Skin epidermis (tissue), 12 donors: ENCODE data around the gene TMEM52.
"Not testable (repeated sequence)": the region's sequence is repeated elsewhere in the genome, so short reads cannot be mapped to it uniquely, and the experiment has no call there.

Source experiments
- H3K27ac ChIP-seq, 21 experiments: fragments of 200-600 bp; sonication (generic) in 11 of 21; one replicate each; pipeline ENCODE4 v1.5.0; 2020; ENCODE audit warnings: mild to moderate bottlenecking in 3 of 21, inconsistent platforms in 2 of 21, moderate library complexity in 2 of 21
- H3K4me3 ChIP-seq, 7 experiments: fragments of 200-600 bp; sonication (generic) in 2 of 7; one replicate each; pipeline ENCODE4 v1.5.0; 2020; ENCODE audit warnings: inconsistent platforms in 2 of 7, mild to moderate bottlenecking in 2 of 7, moderate library complexity in 1 of 7

TMEM52 gene

DNA sequence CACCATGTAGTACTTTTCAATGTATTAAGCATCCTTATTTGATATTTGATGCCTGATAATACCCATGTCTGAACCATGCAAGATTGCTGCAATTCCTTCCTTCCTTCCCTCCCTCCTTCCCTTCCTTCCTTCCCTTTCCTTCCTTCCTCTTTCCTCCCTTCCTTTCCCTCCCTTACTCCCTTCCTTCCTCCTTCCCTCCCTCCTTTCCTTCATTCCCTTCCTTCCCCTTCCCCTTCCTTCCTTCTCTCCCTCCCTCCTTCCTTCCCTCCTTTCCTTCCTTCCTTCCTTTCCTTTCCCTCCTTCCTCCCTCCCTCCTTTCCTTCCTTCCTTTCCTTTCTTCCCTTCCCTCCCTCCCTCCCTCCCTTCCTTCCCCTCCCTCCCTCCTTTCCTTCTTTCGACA lies 29.7 kb upstream of the TMEM52 start:
- Histone ChIP-seq H3K4me3 (no peak overlapping the region), H3K27ac (no peak overlapping the region)

DNA sequence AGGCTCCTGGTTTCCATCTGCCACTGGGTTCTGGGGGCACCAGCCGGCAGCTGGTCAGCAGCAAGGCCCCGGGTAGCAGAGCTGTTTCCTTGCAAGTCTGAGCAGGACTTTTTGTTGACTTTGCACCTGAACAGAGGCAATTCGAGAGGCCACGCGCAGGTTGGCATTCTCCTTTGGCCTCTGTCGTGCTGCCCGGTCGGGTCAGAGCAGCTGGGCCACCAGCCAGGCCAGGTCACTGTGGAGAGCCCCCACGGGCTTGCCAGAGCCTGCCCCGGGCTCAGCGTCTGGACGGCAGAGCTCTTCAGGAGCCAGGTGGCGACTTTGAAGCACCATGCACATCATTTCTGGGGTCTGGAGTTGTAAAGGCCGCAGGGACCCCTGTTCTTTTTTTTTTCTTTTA lies 28.4 kb upstream of the TMEM52 start:
- Histone ChIP-seq H3K27ac (no peak overlapping the region), H3K4me3 (no peak overlapping the region)

DNA sequence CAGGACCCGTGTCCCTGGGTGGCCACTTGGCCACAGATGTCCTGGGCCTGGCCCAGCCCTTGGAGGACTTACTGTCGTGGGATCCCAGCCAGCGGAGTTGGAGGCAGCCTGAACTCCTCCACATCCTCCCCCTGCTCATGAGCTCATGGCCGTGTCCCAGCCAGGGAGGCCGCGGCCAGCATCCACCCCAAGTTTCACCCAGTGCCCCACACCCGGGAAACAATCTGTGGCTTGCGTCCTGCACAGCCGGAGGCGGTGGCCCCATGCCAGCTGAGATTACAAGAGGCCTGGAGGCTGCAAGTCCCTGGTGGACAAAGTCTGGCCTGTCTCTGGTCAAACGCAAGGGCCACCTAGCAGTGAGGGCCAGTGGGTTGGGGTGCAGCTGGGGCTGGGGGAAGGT lies 27.5 kb upstream of the TMEM52 start:
- no peak overlapping the region for H3K4me3 ChIP-seq
- no peak overlapping the region for H3K27ac ChIP-seq

DNA sequence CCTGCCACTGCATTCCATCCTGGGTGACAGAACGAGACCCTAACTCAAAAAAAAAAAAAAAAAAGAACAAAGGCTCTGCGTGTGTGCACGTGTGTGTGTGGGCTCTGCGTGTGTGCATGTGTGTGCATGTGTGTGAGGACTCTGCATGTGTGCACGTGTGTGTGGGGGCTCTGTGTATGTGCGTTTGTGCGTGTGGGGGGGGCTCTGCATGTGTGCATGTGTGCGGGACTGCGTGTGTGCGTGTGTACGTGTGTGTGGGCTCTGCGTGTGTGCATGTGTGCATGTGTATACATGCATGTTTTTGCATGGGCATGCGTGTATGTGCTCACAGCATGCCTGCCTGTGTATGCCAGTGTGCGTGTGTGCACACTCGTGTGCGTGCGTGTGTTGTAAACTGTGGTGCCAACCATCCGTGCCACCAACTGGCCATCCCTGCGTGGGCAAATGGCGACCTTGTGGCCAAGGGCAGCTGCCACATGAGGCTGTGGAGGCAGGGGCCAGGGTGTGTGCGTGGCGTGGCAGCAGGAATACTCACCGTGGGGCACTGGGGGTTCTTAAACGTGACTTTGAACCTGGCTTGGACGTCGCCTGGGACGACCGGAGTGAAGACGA lies 26.8 kb upstream of the TMEM52 start:
- Histone ChIP-seq H3K4me3 (no peak overlapping the region), H3K27ac (no peak overlapping the region)

DNA sequence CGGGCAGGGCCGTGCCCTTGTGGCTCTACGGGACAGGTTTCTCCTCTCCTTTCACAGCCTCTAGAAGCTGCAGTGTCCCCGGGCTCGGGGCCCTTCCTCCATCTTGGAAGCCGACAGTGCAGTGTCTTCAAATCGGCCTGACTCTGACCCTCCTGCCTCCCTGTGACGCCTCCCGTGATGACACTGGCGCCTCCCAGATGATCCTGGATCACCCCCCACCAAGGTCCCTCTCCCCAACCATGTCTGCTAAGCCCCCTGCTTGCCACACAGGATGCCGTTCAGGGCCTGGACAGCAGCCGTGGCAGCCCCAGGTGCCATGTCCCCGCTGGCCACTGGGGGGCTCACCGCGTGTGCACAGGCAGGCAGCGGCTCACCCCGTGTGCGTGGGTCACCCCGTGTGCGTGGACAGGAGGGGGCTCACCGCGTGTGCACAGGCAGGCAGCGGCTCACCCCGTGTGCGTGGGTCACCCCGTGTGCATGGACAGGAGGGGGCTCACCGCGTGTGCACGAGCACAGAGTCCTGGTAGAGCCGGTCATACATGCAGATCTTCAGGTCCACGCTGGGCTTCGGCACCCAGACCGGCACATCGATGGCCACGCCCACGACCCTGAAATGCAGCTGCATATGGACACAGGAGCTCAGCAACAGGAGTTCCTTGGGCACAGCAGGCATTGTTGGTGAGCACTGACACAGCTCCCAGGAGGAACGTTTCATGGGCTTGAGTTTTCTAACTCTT lies 24.9 kb upstream of the TMEM52 start:
- H3K27ac ChIP-seq, result no peak overlapping the region
- H3K4me3 ChIP-seq, result no peak overlapping the region

DNA sequence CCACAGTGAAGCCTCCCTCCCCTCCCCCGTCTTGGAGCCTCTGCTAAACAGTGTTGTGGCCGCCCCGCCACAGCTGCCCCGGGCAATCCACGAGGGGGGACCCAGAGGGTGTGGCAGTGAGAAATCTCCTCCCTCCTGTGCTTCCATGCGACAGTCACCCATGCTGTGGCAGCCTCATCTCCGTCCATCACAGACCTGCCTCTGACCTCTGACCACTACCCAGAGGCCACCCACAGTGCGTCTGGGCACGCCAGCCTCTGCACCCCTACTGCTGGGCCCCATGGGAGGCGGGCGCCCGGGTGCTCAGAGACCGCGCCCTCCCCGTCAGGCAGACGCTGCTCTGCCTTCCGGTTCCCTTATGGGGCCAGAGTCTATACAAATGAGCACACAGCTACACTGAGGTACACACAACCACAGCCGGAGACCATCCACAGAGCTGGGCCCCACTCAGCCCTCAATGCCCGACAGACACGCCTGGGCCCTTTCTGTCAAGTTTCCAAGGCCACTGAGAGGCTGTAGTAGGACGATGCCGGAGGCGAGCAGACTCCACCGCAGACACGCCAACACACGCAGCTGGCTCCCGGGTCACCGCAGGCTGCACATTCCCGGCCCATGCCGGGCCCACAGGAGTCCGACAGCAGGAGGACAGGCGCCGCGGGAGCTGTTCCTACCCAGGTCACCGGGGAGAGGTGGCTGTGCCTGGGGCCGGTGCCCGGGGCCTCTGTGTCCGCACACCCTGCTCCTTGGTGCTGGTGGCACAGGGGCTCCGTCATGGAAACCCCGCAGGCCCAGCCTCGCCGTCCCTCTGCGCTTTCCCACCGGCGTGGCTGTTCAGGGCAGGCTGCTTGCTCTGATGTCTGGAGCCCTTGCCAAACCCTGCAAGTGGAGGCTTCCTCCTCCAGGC lies 23.9 kb upstream of the TMEM52 start:
- no peak overlapping the region for H3K27ac ChIP-seq

DNA sequence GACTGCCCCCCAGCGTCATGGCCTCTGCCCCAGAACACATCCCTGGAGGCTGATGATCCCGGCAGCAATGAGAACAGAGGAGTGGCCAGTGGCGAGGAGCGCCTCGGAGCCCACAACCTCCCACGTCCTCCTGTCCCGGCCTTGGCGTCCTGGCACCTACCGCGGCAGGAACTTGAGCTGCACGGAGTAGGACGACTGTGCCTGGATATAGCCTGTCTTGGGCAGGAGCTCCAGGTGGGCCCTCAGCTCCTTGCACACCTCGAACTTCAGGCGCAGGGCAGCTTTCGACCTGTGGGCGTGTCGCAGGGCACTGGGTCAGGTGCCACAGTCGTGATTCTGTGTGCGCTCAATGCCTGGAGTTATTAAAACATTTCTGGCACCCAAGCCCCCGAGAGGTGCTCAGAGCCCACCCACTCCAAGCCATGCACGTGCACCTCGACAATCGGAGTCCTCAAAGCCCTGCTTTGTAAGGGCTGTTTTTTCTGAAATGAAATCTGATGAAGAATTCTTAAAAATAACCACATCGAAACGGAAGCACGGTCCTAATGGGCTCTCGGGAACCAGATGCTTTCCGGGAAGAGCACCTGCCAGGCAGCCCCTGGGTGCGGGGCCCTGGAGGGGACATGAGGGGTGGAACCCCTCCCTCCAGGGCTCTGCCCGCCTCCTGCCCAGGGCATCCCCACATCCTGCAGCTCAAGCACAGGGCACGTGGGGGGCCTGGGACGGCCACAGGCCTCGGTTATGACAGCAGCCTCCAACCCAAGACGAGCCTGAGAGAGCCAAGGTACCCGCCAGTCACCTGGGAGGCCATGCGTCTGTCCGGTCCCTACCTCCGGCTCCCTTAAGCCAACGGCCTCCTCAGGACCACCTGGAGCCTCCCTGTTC lies 23.0 kb upstream of the TMEM52 start:
- no peak overlapping the region for H3K4me3 ChIP-seq
- H3K27ac ChIP-seq, result no peak overlapping the region

More for the DNA sequence above, 23.9 kb upstream of the TMEM52 start:
- no peak overlapping the region for H3K4me3 ChIP-seq

DNA sequence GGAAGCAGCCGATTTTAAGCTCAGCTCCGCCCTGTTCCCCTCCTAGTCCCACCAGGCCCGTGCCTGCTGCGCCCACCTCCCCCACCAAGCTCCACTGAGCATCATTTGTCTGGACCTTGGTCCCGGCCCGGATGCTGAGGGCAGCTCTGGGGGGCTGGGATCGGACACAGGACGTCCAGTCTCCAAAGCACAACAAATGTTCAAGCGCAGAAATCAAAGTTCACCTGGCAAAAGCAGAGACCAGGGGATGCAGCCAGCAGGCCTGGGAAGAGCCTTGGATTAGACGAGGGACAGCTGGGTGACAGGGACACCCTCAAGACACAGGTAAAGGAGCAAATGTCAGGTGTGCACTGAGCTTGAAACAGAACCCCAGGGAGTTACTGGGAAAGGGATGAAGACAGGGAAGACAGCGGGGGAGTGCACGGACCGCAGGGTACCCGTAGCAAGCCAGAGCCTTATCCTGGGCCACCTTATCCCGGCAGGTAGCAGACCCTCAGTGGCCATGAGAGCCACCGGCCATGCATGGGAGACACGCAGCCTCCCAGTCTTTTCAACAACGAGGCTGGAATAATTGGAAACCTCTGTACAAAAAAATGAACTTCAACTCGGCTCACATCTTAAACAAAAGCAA lies 22.2 kb upstream of the TMEM52 start:
- no peak overlapping the region for H3K4me3 ChIP-seq
- H3K27ac ChIP-seq, result no peak overlapping the region

DNA sequence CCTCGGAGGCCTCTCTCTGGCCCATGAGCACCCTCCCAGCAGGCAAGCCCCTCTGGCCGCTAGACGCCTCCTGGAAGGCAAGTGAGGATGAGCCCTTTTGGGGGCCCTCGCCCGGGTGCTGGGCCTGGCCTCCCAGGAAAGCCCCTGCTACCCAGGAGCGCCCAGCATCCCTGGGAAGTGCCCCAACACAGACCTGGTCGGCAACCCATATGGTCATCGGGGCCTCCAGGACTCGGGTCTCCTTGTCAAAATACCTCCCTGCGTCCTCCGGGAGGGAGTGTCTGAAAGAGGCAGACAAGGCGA lies 21.0 kb upstream of the TMEM52 start:
- Histone ChIP-seq H3K4me3 (no peak overlapping the region), H3K27ac (no peak overlapping the region)

DNA sequence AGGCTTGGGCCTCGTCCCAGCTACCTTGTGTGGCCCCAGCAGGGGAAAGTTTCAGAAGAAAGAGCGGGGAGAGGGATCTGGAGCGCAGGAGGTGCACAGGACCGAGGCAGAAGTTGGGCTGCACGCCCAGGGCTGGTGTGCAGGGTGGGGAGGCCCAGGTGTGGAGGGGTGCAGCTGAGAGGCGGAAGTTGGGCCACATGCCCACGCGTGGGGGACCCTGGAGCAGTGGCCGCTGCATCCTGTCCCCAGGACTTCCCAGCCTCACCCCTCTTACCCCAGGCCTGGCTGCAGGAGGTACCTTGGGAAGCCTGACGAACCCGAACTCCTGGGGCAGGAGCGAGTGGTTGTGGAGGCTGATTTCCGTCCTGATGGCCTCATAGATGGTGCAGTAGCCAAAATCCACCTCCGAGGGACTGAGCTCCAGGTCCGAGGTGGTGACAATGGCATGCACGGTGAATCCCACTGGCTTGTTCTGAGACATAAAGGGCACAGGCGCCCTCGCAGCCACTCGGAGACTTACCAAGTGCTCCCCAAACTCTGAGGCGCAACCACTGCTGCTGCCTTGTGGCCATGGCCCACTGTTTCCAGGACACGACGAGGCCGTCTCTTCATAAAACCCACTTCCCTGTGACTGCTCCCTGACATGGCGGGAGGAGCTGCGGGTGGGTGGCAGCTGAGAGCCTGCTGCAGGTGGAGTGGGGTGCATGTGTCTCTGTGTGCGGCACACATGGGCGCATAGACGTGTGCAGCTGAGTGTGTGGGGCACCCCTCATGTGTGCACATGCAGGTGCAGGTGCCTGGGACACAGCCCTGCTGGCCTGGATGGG lies 20.4 kb upstream of the TMEM52 start:
- H3K27ac ChIP-seq, result no peak overlapping the region

DNA sequence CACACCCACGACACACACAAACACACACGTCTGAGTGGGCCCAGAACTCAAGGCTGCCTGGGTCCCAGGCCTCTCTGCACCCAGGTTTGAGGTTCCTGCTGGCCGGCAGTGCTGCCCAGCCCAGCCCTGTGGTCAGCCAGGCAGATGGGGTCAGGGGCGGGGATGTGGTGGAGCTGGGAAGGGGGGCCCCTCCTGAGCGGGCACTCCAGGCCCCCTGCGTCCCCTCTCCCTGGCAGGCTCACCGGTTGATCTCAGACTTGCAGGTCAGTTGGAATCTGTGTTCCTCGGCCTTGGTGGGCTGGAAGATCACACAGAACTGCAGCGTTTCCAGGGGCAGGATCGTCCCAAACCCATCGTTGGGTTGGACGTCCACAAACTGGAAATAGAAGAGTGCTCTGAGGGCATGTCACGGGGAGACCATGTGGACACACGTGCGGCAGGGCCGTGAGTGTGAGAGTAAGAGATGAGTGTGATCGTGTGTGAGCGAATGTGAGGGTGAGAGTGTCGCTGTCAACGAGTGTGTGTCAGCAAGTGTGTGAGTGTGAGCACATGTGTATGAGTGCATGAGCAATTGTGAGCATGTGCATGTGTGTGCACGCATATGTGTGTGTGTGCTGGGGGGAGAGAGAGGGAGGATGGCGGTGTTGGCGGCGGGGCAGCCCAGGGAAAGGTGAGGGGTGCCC lies 19.7 kb upstream of the TMEM52 start:
- Histone ChIP-seq H3K4me3 (no peak overlapping the region), H3K27ac (no peak overlapping the region)

More for the DNA sequence above, 20.4 kb upstream of the TMEM52 start:
- no peak overlapping the region for H3K4me3 ChIP-seq

DNA sequence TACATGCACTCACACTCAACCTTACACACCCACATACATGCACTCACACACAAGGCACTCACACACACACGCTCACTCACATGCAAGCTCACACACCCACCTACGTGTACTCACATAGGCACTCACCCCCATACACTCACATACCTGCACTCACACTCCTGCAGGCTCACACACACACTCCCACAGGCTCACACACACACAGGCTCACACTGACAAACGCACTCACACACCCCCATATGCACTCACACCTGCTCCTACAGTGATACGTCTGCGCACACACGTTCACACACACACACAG lies 19.1 kb upstream of the TMEM52 start:
- Histone ChIP-seq H3K4me3 (no peak overlapping the region), H3K27ac (no peak overlapping the region)

DNA sequence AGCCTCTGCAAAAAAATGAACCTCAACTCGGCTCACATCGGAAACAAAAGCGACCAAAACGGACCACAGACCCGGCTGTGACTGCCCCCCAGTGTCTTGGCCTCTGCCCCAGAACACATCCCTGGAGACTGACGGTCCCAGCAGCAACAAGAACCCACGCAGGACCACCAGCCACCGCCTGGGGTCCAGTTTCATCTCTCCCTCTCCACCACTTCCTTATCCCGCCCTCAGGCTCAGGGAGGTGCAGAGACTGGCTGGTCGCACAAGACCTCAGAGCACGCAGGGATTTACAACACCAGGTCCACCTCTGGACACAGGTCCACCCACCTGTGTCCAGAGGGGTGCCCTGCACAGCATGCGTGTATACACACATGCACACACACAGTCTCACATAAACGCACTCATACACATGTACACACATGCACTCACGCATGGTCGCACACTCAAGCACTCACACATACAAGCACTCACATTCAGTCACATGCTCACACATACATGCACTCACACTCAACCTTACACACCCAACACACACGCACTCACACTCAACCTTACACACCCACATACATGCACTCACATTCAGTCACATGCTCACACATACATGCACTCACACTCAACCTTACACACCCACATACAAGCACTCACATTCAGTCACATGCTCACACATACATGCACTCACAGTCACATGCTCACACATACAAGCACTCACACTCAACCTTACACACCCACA lies 18.6 kb upstream of the TMEM52 start:
- no peak overlapping the region for H3K27ac ChIP-seq
- H3K4me3 ChIP-seq, result no peak overlapping the region

DNA sequence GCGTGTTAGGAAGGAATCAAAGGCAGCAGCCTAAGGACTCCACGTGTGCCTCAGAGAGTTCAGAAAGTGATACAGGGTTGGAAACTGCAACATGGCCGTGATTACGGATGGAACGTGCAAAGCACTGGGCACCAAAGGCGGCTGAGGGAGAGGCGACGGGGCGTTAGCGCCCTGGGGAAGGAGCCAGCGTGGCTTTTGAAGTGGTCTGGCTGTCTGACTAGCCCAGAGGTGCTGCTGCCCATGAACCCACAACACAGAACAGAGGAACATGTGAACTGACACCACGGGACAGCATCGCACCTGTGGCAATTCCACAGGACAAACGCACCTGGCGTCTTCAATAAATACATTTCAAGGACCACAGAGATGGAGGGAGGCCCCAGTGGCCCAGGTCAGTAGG lies 18.0 kb upstream of the TMEM52 start:
- Histone ChIP-seq H3K27ac (no peak overlapping the region), H3K4me3 (no peak overlapping the region)

DNA sequence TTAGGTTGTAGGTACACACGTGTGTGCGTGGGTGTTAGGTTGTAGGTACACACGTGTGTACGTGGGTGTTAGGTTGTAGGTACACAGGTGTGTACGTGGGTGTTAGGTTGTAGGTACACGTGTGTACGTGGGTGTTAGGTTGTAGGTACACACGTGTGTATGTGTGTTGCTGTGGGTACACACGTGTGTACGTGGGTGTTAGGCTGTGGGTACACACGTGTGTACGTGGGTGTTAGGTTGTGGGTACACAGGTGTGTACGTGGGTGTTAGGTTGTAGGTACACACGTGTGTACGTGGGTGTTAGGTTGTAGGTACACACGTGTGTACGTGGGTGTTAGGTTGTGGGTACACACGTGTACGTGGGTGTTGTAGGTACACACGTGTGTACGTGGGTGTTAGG lies 15.8 kb upstream of the TMEM52 start:
- not testable (repeated sequence) for H3K4me3 ChIP-seq, H3K27ac ChIP-seq

DNA sequence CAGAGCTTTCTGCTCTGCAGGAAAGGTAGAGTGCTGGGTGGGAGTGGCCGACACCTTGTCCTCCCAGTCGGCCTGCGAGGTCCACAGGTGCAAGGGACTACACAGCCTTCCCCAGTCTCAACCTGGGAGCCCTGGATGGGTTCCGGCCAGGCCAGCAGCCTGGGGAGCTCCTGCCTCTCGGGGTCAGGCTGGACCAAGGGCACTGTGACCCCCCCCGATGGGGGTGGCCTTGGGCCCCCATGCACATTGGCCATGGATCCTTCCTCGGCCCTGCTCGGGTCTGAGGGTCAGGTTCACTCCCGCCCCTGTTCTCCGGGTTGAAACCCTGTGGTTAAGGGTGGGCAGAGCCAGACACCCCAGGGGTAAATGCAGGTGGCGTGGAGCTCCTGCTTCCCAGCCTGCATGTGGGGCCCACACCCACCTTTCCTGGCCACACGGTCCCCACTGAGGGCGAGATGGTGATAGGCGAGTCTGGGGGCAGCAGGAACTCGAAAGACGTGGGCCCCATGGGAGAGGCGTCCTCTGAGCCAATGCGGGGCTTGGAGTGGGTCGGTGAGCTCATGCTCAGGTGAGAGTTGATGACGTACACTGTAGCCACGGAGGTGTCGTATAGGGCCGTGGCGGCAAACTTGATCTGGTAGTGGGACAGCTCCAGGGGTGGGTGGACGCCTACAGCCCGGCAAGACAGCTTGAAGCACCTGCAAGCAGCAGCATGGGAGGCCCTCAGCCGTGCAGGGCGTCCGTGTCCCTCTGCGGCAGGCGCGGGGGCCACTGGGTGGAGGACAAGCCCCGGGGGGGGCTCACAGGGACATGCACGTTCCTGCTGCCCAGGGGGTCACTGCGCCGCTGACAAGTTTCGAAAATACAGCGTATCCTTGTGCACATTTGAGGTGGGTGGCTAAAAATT lies 10.8 kb upstream of the TMEM52 start:
- H3K27ac ChIP-seq, result no peak overlapping the region

More for the DNA sequence above, 10.8 kb upstream of the TMEM52 start:
- H3K4me3 ChIP-seq, result no peak overlapping the region
